Chondrocyte (in vitro differentiated cells): Measurements from ENCODE around the gene DHX35. TPM values are rescaled to one million over a fixed set of nuclear protein-coding genes. Genes with fewer than 3 reads are reported as not detected.

ENCODE experiments used
- DNase-seq: peaks from one replicate; pipeline ENCODE4 v3.0.0; 2021; ENCODE audit warnings: mixed read lengths, low spot score
- H3K27ac Mint-ChIP-seq: one replicate; pipeline ENCODE4 v1.8.0; 2021; ENCODE audit warnings: mild to moderate bottlenecking, moderate library complexity, mixed read lengths; ENCODE audit not compliant: unreplicated experiment
- H3K27me3 Mint-ChIP-seq: 2 replicates; pipeline ENCODE4 v1.8.0; 2021; ENCODE audit warnings: low read depth, mixed read lengths
- H3K36me3 Mint-ChIP-seq: 2 replicates; pipeline ENCODE4 v1.8.0; 2021; ENCODE audit warnings: low read depth, mixed read lengths
- H3K4me1 Mint-ChIP-seq: 2 replicates; pipeline ENCODE4 v1.8.0; 2021; ENCODE audit warnings: low read depth, mild to moderate bottlenecking, mixed read lengths
- H3K4me3 Mint-ChIP-seq: one replicate; pipeline ENCODE4 v1.8.0; 2021; ENCODE audit warnings: mild to moderate bottlenecking, moderate library complexity, mixed read lengths; ENCODE audit not compliant: unreplicated experiment
- H3K9me3 Mint-ChIP-seq: 2 replicates; pipeline ENCODE4 v1.8.0; 2021; ENCODE audit warnings: low read depth, mixed read lengths
- CTCF ChIP-seq: fragments of 200-600 bp; sonication (generic); IDR thresholded peaks from 2 replicates; pipeline ENCODE4 v1.5.0; 2021; ENCODE audit warnings: antibody characterized with exemption, mild to moderate bottlenecking, moderate library complexity
- total RNA-seq: library from RNA; stranded (reverse); gene quantifications from 3 replicates; pipeline ENCODE4 v1.2.1, GENCODE V29; 2021

DHX35 gene
- total RNA-seq, 1 donor from 2014 or later = 7.8 TPM

- H3K36me3 Mint-ChIP-seq = no peaks in the 10 kb centered on the region
- H3K27ac Mint-ChIP-seq = no peak overlapping the region
- no peak overlapping the region for H3K4me3 Mint-ChIP-seq
- no peaks in the 10 kb centered on the region for H3K9me3 Mint-ChIP-seq
- no peak for TF ChIP-seq CTCF
- peaks cover 35% of the 10 kb centered on the region for H3K27me3 Mint-ChIP-seq
- H3K4me1 Mint-ChIP-seq = no peaks in the 10 kb centered on the region
- no peak for DNase-seq
Measured at GRCh38 chr20:38919683-38920082, 42.5 kb upstream of the DHX35 start.

- Mint-ChIP-seq H3K27ac (no peak overlapping the region), H3K36me3 (no peaks in the 10 kb centered on the region), H3K9me3 (no peaks in the 10 kb centered on the region), H3K27me3 (peaks cover 35% of the 10 kb centered on the region), H3K4me1 (no peaks in the 10 kb centered on the region), H3K4me3 (no peak overlapping the region)
- DNase-seq = no peak
- no peak for TF ChIP-seq CTCF
Measured at GRCh38 chr20:38920411-38920810, 41.7 kb upstream of the DHX35 start.

- Mint-ChIP-seq H3K27me3 (peaks cover 35% of the 10 kb centered on the region), H3K4me3 (no peak overlapping the region), H3K9me3 (no peaks in the 10 kb centered on the region), H3K36me3 (no peaks in the 10 kb centered on the region), H3K4me1 (no peaks in the 10 kb centered on the region), H3K27ac (no peak overlapping the region)
- no peak for DNase-seq
- TF ChIP-seq CTCF = no peak
Measured at GRCh38 chr20:38920851-38921250, 41.3 kb upstream of the DHX35 start.

- H3K4me3 Mint-ChIP-seq = no peak overlapping the region
- TF ChIP-seq CTCF = no peak
- H3K27ac Mint-ChIP-seq = no peak overlapping the region
- peaks cover 16% of the 10 kb centered on the region for H3K4me1 Mint-ChIP-seq
- H3K27me3 Mint-ChIP-seq = peaks cover 18% of the 10 kb centered on the region
- no peak for DNase-seq
- H3K9me3 Mint-ChIP-seq = no peaks in the 10 kb centered on the region
- no peaks in the 10 kb centered on the region for H3K36me3 Mint-ChIP-seq
Measured at GRCh38 chr20:38924718-38925117, 37.4 kb upstream of the DHX35 start.

GRCh38 chr20:38926142-38926933 is 35.8 kb upstream of the DHX35 start, which contains the start of gene FAM83D:
FAM83D (plus strand) TSS chr20:38926417; CDS start chr20:38926443, 26 bp downstream.
- no peaks in the 10 kb centered on the region for H3K36me3 Mint-ChIP-seq
- H3K27me3 Mint-ChIP-seq = peaks cover 5% of the 10 kb centered on the region
- no peak for TF ChIP-seq CTCF
- peak within 1 kb of the TSS; percentile 77 for H3K4me3 Mint-ChIP-seq
- H3K27ac Mint-ChIP-seq = no peak within 1 kb of the TSS
- H3K9me3 Mint-ChIP-seq = no peaks in the 10 kb centered on the region
- DNase-seq = peak; percentile 95
- peaks cover 16% of the 10 kb centered on the region for H3K4me1 Mint-ChIP-seq
